Trophoblast cell (in vitro differentiated cells and primary cell): ENCODE measurements around the gene SPATA6L.

Source experiments
- DNase-seq, 2 donors: peaks; one replicate each; pipeline ENCODE4 v3.0.0-alpha.2; 2016
- H2AFZ ChIP-seq: 2 replicates; pipeline ENCODE4 v1.6.1; 2013; ENCODE audit warnings: low read length, moderate library complexity, mild to moderate bottlenecking; ENCODE audit not compliant: insufficient read depth, poor library complexity
- H2AK5ac ChIP-seq: 2 replicates; pipeline ENCODE4 v1.6.1; 2013; ENCODE audit warnings: mild to moderate bottlenecking, low read length
- H2BK120ac ChIP-seq: 2 replicates; pipeline ENCODE4 v1.6.1; 2013; ENCODE audit warnings: low read length, mild to moderate bottlenecking, moderate library complexity; ENCODE audit not compliant: insufficient read depth, poor library complexity
- H2BK12ac ChIP-seq: 2 replicates; pipeline ENCODE4 v1.6.1; 2013; ENCODE audit warnings: mild to moderate bottlenecking, low read length, moderate library complexity
- H2BK5ac ChIP-seq: 2 replicates; pipeline ENCODE4 v1.6.1; 2013; ENCODE audit warnings: low read length, low read depth, moderate library complexity, mild to moderate bottlenecking; ENCODE audit not compliant: poor library complexity
- H3K14ac ChIP-seq: 2 replicates; pipeline ENCODE4 v1.6.1; 2013; ENCODE audit warnings: mild to moderate bottlenecking, low read length
- H3K18ac ChIP-seq: 2 replicates; pipeline ENCODE4 v1.6.1; 2013; ENCODE audit warnings: mild to moderate bottlenecking, low read length
- H3K23ac ChIP-seq: 2 replicates; pipeline ENCODE4 v1.6.1; 2013; ENCODE audit warnings: low read length
- H3K27ac ChIP-seq: 2 replicates; pipeline ENCODE4 v1.5.1; 2013; ENCODE audit warnings: low read depth, mild to moderate bottlenecking, inconsistent platforms, low read length, moderate library complexity
- H3K27me3 ChIP-seq: 2 replicates; pipeline ENCODE4 v1.6.1; 2013; ENCODE audit warnings: inconsistent platforms, mild to moderate bottlenecking, low read length, moderate library complexity; ENCODE audit not compliant: insufficient read depth
- H3K36me3 ChIP-seq, 2 experiments: 1 replicate in 1 of 2; 2 replicates in 1 of 2; pipeline ENCODE4 v1.6.1; 2013; ENCODE audit warnings: low read length in 2 of 2, mild to moderate bottlenecking in 2 of 2, moderate library complexity in 1 of 2; ENCODE audit not compliant: insufficient read depth in 2 of 2, control insufficient read depth in 1 of 2
- H3K4ac ChIP-seq: 2 replicates; pipeline ENCODE4 v1.6.1; 2013; ENCODE audit warnings: low read depth, mild to moderate bottlenecking, low read length, moderate library complexity
- H3K4me1 ChIP-seq, 2 experiments: 1 replicate in 1 of 2; 2 replicates in 1 of 2; pipeline ENCODE4 v1.6.1; 2013; ENCODE audit warnings: low read length in 2 of 2, mild to moderate bottlenecking in 2 of 2, moderate library complexity in 1 of 2; ENCODE audit not compliant: insufficient read depth in 2 of 2, control insufficient read depth in 1 of 2
- H3K4me2 ChIP-seq: 2 replicates; pipeline ENCODE4 v1.6.1; 2013; ENCODE audit warnings: inconsistent platforms, mild to moderate bottlenecking, low read length, moderate library complexity
- H3K4me3 ChIP-seq: 2 replicates; pipeline ENCODE4 v1.5.1; 2013; ENCODE audit warnings: mild to moderate bottlenecking, low read depth, low read length, inconsistent platforms
- H3K79me1 ChIP-seq: one replicate; pipeline ENCODE4 v1.6.1; 2013; ENCODE audit warnings: low read length
- H3K79me2 ChIP-seq: 2 replicates; pipeline ENCODE4 v1.6.1; 2013; ENCODE audit warnings: low read length, mild to moderate bottlenecking; ENCODE audit not compliant: control insufficient read depth, insufficient read depth, poor library complexity
- H3K9ac ChIP-seq: 2 replicates; pipeline ENCODE4 v1.6.1; 2013; ENCODE audit warnings: mild to moderate bottlenecking, low read length
- H3K9me3 ChIP-seq: 2 replicates; pipeline ENCODE4 v1.6.1; 2013; ENCODE audit warnings: low read depth, mild to moderate bottlenecking, control low read depth, inconsistent platforms, low read length; ENCODE audit not compliant: insufficient read depth
- H4K12ac ChIP-seq: 2 replicates; pipeline ENCODE4 v1.6.1; 2013; ENCODE audit warnings: low read depth, mild to moderate bottlenecking, low read length, moderate library complexity
- H4K8ac ChIP-seq: 2 replicates; pipeline ENCODE4 v1.6.1; 2013; ENCODE audit warnings: low read depth, mild to moderate bottlenecking, low read length, moderate library complexity
- H4K91ac ChIP-seq: one replicate; pipeline ENCODE4 v1.6.1; 2013; ENCODE audit warnings: low read depth, mild to moderate bottlenecking, low read length, moderate library complexity
- WGBS: extraction: QIAGEN DNeasy Blood & Tissue Kit; methylation state at CpG from one replicate; pipeline ENCODE4 v1.1.7; 2013; ENCODE audit warnings: missing lambda C conversion rate; ENCODE audit not compliant: insufficient read length, insufficient coverage; ENCODE audit errors: extremely low coverage; 5-methylcytosine and 5-hydroxymethylcytosine counted together

The SPATA6L gene

GRCh38 chr9:4592886-4593285 lies 73.4 kb downstream of the SPATA6L start:
- Histone ChIP-seq H4K8ac (no peak overlapping the region), H3K79me2 (no peaks in the 10 kb centered on the region), H2BK5ac (no peak overlapping the region), H3K4ac (no peak overlapping the region), H3K4me1 (peaks cover 2 to 14% of the 10 kb centered on the region in 2 experiments), H3K9me3 (no peaks in the 10 kb centered on the region), H3K27me3 (no peaks in the 10 kb centered on the region), H3K36me3 (no peaks in the 10 kb centered on the region), H3K9ac (no peak overlapping the region), H2AFZ (no peak overlapping the region), H4K91ac (no peak overlapping the region), H3K23ac (no peak overlapping the region), H2AK5ac (no peak overlapping the region), H2BK12ac (no peak overlapping the region), H2BK120ac (no peak overlapping the region), H3K18ac (no peak overlapping the region), H3K4me3 (no peak overlapping the region), H3K14ac (no peak overlapping the region), H3K4me2 (no peak overlapping the region), H3K79me1 (peaks cover 3% of the 10 kb centered on the region), H3K27ac (no peak overlapping the region), H4K12ac (no peak overlapping the region)
- no CpG with 5 or more reads among the region's 1 CpG for WGBS
- DNase-seq, result no peak

GRCh38 chr9:4592295-4592694 lies 74.0 kb downstream of the SPATA6L start:
- Histone ChIP-seq H4K8ac (no peak overlapping the region), H2AFZ (no peak overlapping the region), H3K4me3 (no peak overlapping the region), H3K4me2 (no peak overlapping the region), H2BK5ac (no peak overlapping the region), H2BK12ac (no peak overlapping the region), H2AK5ac (no peak overlapping the region), H3K4ac (no peak overlapping the region), H3K79me1 (peaks cover 3% of the 10 kb centered on the region), H3K36me3 (no peaks in the 10 kb centered on the region), H3K18ac (no peak overlapping the region), H2BK120ac (no peak overlapping the region), H3K79me2 (no peaks in the 10 kb centered on the region), H3K27me3 (no peaks in the 10 kb centered on the region), H3K14ac (no peak overlapping the region), H4K91ac (no peak overlapping the region), H3K23ac (no peak overlapping the region), H4K12ac (no peak overlapping the region), H3K4me1 (peaks cover 2 to 14% of the 10 kb centered on the region in 2 experiments), H3K9ac (no peak overlapping the region), H3K27ac (no peak overlapping the region), H3K9me3 (no peaks in the 10 kb centered on the region)
- DNase-seq, result no peak
- WGBS, result no CpG with 5 or more reads among the region's 3 CpGs

GRCh38 chr9:4591123-4591500 lies 75.2 kb downstream of the SPATA6L start:
- Histone ChIP-seq H3K27ac (no peak overlapping the region), H2BK120ac (no peak overlapping the region), H2BK12ac (no peak overlapping the region), H2BK5ac (no peak overlapping the region), H3K4me3 (no peak overlapping the region), H4K12ac (no peak overlapping the region), H3K4ac (no peak overlapping the region), H3K23ac (no peak overlapping the region), H3K9ac (no peak overlapping the region), H4K8ac (no peak overlapping the region), H2AFZ (no peak overlapping the region), H3K4me1 (peaks cover 2 to 14% of the 10 kb centered on the region in 2 experiments), H3K4me2 (no peak overlapping the region), H3K79me2 (no peaks in the 10 kb centered on the region), H2AK5ac (no peak overlapping the region), H3K79me1 (peaks cover 3% of the 10 kb centered on the region), H3K36me3 (no peaks in the 10 kb centered on the region), H3K9me3 (no peaks in the 10 kb centered on the region), H4K91ac (peak overlapping the region; percentile 54), H3K14ac (no peak overlapping the region), H3K18ac (no peak overlapping the region), H3K27me3 (no peaks in the 10 kb centered on the region)
- DNase-seq, result no peak
- no CpG with 5 or more reads among the region's 4 CpGs for WGBS

- Histone ChIP-seq H3K27me3 (no peaks in the 10 kb centered on the region), H3K36me3 (no peaks in the 10 kb centered on the region), H3K4me3 (no peak overlapping the region), H4K8ac (no peak overlapping the region), H4K12ac (no peak overlapping the region), H3K9me3 (no peaks in the 10 kb centered on the region), H2BK120ac (no peak overlapping the region), H3K4ac (no peak overlapping the region), H3K18ac (no peak overlapping the region), H3K79me2 (no peaks in the 10 kb centered on the region), H3K14ac (no peak overlapping the region), H4K91ac (no peak overlapping the region), H2BK12ac (no peak overlapping the region), H2AFZ (no peak overlapping the region), H3K4me2 (peak overlapping the region; percentile 1), H2BK5ac (no peak overlapping the region), H3K4me1 (peaks cover 2 to 14% of the 10 kb centered on the region in 2 experiments), H3K79me1 (peaks cover 3% of the 10 kb centered on the region), H3K23ac (no peak overlapping the region), H3K9ac (no peak overlapping the region), H3K27ac (peak overlapping the region; percentile 46), H2AK5ac (no peak overlapping the region)
- peak; percentile 35 to 67 for DNase-seq
- WGBS, result no CpG with 5 or more reads among the region's 8 CpGs
These were observed 75.7 kb downstream of the SPATA6L start for GRCh38 chr9:4590430-4591122.
